Cardiac septum (tissue), 1 donor: ENCODE results near the gene TMED1. TPM values are rescaled to one million over a fixed set of nuclear protein-coding genes. Genes with fewer than 3 reads are reported as not detected.
"Not testable (repeated sequence)": the region's sequence is repeated elsewhere in the genome, so short reads cannot be mapped to it uniquely, and the experiment has no call there.

ENCODE experiments used
- DNase-seq: peaks from one replicate; pipeline ENCODE4 v3.0.0-alpha.2; 2020; ENCODE audit warnings: low spot score
- intact Hi-C: fragments of 100-400 bp; cut with DNase I; formaldehyde crosslinking; loops from one replicate; pipeline ENCODE4 v1.14.0; 2022
- total RNA-seq: library from RNA; stranded (reverse); fragmentation: NEBNext Ultra II Directional; extraction: Animal tissue kit (Norgen Biotek cat#: 25700); gene quantifications from one replicate; pipeline ENCODE4 v1.2.1, GENCODE V29; 2021
- donor health status: DM: no; HTN: no; CAD: no.

The TMED1 gene
- total RNA-seq, 1 donor from 2014 or later = 25.6 TPM

DNA sequence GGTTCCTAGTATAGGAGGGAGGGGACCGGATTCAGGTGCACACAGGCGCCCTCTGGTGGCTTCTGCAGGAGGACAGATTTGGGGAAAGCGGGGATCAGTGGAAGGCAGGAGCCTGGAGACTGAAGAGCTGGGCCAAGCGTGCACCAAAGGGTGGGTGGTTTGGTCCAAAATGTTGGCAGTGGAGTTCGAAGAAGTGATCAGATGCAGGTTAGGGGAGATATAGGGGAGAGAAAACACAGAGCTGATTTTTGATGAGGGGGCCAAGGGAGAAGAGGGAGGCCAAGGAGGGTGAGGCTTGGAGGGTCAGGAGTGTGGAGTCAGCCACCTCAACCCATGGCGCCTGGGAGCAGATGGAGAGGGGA, 28.5 kb upstream of the TMED1 start:
- peak; percentile 92 for DNase-seq
- intact Hi-C loops = loop anchor here (2.0 to 5.0 kb wide), 2 partner anchors 92 to 148 kb away; no protein-coding TSS in a partner anchor

DNA sequence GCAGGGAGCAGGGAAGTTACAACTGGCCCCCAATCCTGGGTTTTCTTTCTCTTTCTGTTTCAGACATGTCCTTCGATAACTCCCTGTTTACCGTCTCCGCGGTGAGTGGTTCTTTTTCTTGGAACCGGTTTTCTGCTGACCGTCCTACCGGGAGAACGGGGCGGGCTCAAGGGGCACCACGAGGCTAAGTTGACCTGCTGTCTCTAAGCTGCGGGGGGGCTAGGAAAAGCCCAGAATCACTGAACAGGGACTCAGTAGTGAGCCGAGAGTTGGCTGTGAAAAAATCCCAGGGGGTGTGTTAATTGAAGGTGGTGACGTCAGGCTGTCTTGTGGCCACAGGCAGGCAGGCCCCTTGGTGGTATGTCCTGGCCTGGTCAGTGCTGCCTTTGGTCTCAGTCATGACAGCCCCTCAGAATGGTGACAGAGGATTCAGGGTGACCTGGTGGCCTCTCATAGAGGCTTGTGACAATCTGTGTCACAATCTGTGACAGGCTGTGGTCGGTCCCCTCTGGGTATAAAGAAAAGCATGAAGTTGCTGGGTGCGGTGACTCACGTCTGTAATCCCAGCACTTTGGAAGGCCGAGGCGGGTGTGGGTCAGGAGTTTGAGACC, 27.2 kb upstream of the TMED1 start:
- DNase-seq = no peak
- intact Hi-C loops = loop anchor here (5.0 kb wide), 1 partner anchor 91 kb away; no protein-coding TSS in a partner anchor

DNA sequence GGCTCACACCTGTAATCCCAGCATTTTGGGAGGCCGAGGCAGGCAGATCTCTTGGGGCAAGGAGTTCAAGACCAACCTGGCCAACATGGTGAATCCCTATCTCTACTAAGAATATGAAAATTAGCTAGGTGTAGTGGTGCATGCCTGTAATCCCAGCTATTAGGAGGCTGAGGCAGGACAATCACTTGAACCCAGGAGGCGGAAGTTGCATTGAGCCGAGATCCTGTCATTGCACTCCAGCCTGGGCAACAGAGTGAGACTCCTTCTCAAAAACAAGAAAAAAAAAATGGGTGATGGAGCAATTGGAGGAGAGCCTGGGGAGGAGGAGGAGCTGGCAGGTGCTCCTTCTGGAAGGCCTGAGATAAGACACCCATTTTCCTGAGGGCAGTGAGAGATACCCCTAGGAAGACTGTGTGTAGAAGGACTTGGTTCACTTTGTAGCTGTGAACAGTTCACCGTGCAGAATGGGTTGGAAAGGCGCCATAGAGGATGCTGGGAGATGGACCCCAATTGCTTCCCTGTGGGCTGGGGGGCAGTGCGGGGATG, 26.6 kb upstream of the TMED1 start:
- no peak for DNase-seq
- intact Hi-C loops = loop anchor here (5.0 kb wide), 1 partner anchor 90 kb away; no protein-coding TSS in a partner anchor

DNA sequence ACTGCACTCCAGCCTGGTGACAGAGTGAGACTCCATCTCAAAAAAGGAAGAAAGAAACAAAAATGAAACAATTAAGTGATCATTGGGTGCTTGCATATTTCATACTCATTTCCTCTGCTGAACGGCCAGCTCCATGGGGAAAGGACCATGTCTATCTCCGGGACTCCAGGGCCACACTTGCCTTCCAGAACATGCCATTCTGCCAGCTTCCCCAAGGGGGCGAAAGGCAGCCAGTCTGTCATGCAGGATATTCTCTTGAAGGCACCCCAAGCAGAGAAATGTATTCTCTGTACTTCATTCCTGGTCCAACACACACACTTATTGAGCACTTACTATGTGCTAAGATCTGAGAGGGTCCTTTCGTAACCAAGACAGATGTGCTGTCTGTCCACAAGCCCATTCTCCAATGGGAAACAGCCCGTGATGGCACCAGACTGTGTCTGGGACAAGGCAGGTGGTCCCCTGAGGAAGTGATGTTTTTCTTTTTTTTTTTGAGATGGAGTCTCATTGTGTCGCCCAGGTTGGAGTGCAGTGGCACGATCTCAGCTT, 25.2 kb upstream of the TMED1 start:
- intact Hi-C loops = loop anchor here (5.0 kb wide), 1 partner anchor 89 kb away; no protein-coding TSS in a partner anchor

DNA sequence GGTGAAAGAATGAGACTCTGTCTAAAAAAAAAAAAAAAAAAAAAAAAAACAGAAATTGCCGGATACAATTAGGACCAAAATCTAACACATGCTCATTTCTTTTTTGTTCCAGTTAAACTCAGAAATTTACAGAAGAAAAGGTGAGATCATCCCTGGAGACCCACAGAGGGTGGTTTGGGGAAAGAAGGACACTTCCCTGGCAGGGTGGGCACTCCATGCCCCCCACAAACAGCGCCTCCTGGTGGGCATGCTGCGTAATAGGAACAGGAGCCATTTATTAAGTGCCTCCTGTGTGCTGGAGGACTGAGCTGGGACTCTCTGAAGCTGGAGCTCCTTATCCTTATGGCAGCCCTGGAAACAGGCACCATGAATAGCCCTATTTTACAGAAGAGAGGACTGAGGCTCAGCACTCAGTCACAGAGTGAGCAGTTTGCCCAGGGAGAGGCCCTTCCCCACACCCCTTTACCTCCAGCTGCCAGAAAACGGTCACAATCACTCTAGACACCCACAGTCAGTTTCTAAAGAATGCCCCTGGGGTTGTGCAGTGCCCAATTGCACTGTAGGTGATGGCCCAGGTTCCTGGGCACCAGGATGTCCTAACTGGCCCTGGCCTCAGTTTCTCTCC, 22.3 kb upstream of the TMED1 start:
- intact Hi-C loops = no loop called here

More for the DNA sequence above, 25.2 kb upstream of the TMED1 start:
- DNase-seq = no peak

DNA sequence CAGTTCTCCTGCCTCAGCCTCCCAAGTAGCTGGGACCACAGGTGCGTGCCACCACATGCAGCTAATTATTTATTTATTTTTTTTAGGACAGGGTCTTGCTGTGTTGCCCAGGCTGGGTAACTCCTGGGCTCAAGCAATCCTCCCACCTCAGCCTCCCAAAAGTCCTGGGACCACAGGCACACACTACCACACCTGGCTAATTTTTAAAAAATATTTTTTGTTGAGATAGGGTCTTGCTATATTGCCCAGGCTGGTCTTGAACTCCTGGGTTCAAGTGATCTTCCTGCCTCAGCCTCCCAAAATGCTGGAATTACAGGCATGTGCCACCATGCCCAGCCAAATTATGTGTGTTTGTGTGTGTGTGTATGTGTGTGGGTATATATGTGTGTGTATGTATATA, 20.9 kb upstream of the TMED1 start:
- DNase-seq, intact Hi-C loops: not testable (repeated sequence)

More for the DNA sequence above, 22.3 kb upstream of the TMED1 start:
- DNase-seq = no peak

DNA sequence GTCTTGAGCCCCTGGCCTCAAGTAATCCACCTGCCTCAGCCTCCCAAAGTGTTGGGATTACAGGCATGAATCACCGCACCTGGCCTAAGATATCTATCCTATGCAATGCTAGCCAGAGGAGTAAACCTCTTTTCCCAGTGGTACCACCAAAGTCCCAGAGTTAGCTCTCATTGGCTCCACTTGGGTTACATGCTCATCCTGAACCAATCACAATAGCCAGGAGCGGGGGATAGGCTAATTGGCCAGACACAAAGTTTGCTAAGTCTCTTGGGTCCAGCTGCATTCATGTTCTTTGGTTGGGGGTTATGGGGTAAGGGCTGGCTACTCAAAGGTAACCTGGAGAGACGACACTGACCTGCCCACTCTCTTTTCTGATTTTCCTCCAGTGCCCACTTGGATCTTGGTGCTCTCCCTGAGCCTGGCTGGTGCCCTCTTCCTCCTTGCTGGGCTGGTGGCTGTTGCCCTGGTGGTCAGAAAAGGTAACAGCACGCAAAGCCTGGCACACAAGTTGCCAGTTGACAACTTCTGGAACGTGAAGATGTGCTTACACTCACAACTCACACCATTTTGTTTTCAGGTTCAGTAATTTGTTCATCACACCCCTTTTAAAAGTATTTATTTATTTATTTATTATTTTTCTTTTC, 20.0 kb upstream of the TMED1 start:
- intact Hi-C loops = no loop called here
- DNase-seq = no peak

DNA sequence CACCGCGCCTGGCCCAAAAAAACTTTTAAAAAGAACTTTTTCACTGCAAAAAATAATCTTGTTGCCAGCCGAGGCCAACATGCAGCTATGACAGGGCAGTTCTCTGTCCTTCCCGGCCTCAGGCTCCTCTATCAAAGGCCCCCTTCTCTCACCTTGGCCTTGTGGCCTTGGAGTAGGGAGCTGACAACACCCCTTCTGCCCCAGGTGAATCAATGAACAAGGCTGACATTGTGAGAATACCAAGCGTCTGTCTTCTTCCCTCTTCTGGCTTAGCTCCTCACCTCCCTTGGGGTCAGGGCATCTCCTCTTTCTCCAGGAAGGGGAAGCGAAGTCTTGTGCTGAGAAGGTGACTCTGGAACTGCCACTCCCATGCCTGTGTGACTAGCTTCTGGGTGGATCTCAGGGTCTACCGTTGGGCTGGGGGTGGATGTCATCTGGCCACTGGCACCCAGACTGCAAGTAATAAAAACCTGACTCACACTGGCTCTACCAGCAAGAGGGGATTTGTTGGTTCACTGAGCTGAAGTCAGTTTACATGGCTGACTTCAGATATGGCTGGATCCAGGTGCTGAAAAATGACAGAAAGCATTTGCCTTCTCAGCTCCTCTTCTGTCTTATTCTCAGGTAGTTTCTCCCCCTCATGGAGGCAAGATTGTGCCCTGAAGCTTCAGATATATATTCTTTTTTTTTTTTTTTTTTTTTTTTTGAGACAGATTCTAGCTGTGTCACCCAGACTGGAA, 18.5 kb upstream of the TMED1 start:
- intact Hi-C loops = no loop called here
- DNase-seq = no peak

DNA sequence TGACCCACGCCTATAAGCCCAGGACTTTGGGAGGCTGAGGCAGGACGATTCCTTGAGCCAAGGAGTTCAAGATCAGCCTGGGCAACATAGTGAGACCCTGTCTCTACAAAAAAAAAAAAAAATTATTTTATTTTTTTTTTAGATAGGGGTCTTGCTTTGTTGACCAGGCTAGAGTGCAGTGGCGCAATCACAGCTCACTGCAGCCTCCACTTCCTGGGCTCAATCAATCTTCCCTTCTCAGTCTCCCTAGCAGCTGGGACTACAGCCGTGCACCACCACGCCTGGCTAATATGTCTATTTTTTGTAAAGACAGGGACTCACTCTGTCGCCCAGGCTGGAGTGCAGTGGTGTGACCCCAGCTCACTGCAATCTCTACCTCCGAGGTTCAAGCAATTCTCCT, 16.9 kb upstream of the TMED1 start:
- intact Hi-C loops = no loop called here
- no peak for DNase-seq

DNA sequence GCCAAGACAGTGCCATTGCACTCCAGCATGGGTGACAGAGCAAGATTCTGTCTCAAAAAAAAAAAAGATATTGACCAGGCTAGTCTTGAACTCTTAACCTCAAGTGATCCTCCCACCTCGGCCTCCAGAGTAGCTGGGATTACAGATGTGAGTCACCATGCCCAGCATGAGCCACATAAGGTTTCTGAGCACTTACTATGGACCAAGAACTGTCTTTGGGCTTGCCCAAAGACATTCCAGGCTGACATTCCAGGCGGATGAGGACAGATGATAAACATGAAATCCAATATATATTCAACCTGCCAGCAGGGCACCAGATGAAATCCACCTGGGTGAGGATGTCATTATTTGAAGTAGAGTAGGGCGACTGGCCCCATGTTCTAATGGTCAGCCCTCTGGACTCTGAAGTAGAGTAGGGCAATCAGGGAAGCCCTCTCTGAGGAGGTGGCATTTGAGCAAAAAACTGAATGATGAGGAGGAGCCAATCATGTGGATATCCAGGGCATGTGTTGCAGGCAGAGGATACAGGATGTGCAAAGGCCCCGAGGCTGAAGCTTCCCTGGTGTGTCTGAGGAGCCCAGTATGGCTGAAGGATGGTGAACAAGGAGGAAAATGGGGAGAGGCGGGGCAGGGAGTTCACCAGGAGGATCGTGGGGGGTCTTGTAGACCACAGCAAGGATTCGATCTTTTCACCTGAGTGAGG, 16.2 kb upstream of the TMED1 start:
- no peak for DNase-seq
- intact Hi-C loops = no loop called here

DNA sequence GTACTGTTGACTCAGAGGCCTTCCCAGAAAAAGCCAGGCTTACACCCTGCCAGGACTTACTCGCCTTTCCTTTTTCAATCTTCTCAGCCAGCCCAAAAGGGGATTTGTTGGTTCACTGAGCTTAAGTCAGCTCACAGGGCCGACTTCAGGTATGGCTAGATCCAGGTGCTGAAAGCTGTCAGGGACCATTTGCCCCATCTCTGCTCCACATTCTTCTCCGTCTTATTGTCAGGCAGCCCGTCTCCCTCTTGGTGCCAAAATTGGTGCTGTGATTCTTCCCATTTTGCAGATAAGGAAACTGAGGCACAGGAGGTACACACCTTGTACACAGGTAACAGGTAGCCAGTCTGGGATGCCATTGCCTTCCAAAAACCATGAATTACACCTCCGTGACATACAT, 14.6 kb upstream of the TMED1 start:
- intact Hi-C loops = no loop called here
- no peak for DNase-seq

DNA sequence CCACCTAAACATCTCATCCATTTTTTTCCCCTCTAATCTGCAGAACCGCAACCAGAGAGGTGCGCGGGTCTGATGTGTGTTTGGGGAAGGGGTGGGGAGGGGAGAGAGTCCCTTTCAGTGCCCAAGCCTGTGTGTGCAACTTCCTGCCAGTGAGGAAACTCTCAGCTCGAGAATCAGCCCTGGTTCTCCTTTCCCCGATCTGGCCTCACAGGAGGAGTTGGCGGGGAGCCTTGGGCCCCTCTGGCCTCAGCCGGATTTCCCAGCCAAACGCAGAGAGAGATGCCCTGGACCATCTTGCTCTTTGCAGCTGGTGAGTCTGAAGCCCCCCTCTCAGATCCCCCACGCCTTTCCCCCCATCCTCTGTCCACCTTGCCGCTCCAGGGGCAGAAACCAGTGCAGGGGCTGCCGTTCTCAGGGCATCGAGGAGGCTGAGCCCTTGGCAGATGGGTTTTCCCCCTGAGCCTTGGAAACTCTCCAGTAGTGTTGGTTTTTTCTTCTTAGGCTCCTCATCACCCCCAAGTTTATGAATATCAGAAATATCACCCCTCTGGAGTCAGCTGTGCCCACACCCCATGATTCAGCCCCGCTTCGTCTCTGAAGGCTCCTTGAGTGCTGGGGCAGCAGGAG, 12.3 kb upstream of the TMED1 start, which contains the start of gene C19orf38:
Gene C19orf38 (plus strand): TSS at position 186 of the 627 bp plus-strand sequence. CDS start 94 bp downstream, at position 280.
- intact Hi-C loops = no loop called here
- peak; percentile 88 for DNase-seq

DNA sequence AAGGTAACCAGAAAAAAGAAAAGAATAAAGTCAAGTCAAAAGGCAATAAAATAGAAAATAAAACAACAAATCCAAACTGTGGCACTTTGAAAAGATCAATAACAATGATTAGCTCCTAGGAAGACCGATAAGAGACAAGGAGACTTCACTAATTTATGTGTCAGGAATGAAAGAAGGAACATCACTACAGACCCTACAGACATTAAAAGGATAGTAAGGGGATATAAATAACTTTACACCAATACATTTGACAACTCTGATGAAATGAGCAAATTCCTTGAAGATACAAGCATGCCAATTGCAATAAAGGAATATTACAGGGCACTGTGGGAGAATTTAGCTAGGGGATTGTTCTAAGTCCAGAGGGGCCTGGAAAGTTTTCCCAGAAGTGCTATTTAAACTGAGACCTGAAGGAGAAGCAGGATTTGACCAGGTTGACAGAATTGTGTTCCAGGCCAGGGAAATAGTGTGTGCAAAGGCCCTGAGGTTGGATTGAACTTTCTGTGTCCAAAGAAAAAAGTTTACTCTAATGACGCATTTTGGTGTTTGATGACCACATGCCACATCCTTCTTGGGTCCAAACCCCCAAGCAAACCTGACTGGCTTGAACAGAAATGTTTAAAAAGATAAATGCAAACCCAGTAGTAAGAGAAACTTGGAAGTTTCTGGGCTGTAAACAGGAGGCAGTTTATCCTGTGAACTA, 10.6 kb upstream of the TMED1 start:
- intact Hi-C loops = no loop called here
- DNase-seq = no peak

DNA sequence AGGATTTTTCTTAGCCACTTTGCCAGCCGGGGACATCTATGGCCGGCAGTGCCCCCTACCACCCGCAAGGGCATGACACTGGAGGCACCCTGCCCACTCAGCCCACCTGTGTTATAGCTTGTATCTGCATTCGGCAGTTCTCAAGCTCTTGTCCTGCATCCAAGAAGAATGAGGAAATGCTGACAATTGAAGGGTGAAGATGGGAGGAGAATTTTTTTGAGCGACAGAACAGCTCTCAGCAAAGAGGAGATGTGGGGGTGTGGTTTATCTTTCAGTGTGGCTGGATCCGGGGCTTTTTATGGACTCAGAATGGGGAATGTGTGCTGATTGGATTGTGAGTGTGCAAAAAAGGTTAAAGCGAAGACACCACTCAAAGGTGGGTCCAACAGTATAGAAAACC, 6.8 kb upstream of the TMED1 start:
- no peak for DNase-seq
- intact Hi-C loops = no loop called here

DNA sequence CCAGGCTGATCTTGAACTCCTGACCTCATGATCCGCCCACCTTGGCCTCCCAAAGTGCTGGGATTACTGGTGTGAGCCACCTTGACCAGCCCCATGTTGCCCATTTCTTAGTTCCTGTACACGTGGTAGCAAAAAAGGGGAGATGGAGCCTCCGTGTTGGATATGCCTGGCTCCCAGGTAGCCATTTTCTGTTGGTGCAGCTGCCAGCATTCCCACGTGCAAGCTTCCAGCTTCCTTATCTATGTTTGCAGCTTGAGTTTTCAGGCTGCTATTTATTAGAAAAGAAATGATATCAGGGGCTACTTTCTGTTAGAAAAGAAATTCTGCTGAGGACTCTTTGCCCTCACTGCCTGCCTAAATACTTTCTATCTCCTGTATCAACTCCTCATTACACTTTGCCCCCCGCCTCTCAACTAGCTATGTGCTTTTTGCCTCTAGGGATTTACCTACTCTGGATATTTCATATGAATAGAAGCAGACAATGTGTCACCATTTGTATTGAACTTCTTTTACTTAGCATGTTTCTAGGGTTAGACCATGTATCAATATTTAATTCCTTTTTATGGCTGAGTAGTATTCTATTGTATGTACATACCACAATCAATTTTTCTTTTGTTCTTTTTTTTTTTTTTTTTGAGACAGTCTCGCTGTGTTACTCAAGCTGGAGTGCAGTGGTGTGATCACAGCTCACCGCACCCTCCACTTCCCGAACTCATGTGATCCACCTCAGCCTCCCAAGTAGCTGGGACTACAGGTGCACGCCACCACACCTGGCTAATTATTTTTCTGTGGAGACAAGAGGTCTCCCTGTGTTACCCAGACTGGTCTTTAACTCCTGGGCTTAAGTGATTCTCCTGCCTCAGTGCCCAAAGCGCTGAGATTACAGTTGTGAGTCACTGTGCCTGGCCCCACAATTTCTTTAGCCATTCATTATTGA, 3.4 kb upstream of the TMED1 start:
- intact Hi-C loops = no loop called here
- no peak for DNase-seq

DNA sequence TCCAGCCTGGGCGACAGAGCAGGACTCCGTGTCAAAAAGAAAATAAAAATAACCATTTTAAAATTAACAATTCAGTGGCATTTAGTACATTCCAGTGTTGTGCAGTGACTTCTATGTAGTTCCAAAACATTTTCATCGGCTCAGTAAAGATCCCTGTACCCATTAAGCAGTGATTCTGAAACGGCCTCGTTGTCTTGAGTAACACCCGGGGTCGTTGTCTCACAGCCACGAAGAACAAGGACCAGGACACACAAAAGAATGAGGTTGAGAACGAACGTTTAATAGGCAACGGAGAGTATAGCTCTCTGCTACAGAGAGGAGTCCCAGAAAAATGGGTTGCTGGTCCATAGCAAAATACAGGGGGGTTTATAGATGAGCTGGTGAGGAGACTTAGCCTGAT, 2.4 kb upstream of the TMED1 start:
- no peak for DNase-seq
- intact Hi-C loops = no loop called here

DNA sequence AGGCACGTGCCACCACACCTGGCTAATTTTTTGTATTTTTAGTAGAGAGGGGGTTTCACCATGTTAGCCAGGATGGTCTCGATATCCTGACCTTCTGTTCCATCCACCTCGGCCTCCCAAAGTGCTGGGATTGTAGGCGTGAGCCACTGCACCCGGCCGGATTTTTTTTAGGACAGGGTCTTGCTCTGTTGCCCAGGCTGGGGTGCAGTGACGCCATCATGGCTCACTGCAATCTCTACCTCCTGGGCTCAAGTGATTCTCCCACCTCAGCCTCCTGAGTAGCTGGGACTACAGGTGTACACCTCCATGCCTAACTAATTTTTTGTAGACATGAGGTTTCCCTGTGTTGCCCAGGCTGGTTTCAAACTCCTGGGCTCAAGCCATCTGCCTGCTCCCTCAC, 1.6 kb upstream of the TMED1 start:
- DNase-seq, intact Hi-C loops: not testable (repeated sequence)
